ENCODE results near the gene HDAC4. TPM values are rescaled to one million over a fixed set of nuclear protein-coding genes. Genes with fewer than 3 reads are reported as not detected.

Gene HDAC4
- total and polyA plus RNA-seq, 4 donors: 2.9 to 37.2 (median 4.4) TPM

DNA sequence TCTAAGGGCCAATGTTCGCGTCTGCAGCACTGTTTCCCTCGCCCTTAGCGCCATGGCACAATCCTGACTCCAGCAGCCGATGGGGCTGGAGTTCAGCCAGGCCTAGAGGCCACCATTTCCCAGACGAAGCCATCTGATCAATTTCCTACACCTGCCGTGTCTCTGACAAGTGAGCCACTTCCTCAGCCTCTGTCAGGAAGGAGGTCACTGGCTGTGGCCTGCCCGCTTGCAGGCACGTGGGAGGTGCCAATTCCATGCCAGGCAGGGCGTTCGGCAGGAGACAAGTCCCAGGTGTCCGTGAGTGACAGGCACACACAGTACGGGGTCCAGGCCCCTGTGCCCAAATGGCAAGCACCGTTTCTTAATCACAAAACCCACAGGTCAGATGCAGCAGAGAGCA is 318.4 kb downstream of the HDAC4 start:
- Histone ChIP-seq H3K9ac (ENCODE audit: low read depth in 1 of 2, low read length in 2 of 2) (no peak overlapping the region), H3K36me3 (ENCODE audit: control insufficient read depth in 4 of 4, insufficient read depth in 3 of 4, low read depth in 1 of 4, low read length in 3 of 4) (peaks cover 3 to 42% (median 11%) of the 10 kb centered on the region in 4 donors), H3K4me3 (ENCODE audit: low read depth in 1 of 3, low read length in 3 of 3) (no peak overlapping the region), H3K4me1 (ENCODE audit: control insufficient read depth in 4 of 4, insufficient read depth in 4 of 4, low read length in 3 of 4) (no peaks in the 10 kb centered on the region), H3K9me3 (ENCODE audit: control insufficient read depth in 4 of 4, low read length in 3 of 4) (no peaks in the 10 kb centered on the region), H3K27ac (ENCODE audit: low read depth in 1 of 2, low read length in 2 of 2) (no peak overlapping the region), H3K27me3 (ENCODE audit: control insufficient read depth in 4 of 4, insufficient read depth in 4 of 4, low read length in 3 of 4) (no peaks in the 10 kb centered on the region)
- WGBS: 90% methylated on average over 14 of the region's 14 CpGs
- DNase-seq (ENCODE audit: low spot score): no peak
- TF ChIP-seq RAD21 (IDR thresholded peaks at IDR 0.05): no peak
- TF ChIP-seq NR2F2 (IDR thresholded peaks at IDR 0.05): no peak
- TF ChIP-seq SP1 (IDR thresholded peaks at IDR 0.05): no peak
- TF ChIP-seq TAF1 (conservative IDR thresholded peaks at IDR 0.05): no peak
- TF ChIP-seq, protein P1, sequence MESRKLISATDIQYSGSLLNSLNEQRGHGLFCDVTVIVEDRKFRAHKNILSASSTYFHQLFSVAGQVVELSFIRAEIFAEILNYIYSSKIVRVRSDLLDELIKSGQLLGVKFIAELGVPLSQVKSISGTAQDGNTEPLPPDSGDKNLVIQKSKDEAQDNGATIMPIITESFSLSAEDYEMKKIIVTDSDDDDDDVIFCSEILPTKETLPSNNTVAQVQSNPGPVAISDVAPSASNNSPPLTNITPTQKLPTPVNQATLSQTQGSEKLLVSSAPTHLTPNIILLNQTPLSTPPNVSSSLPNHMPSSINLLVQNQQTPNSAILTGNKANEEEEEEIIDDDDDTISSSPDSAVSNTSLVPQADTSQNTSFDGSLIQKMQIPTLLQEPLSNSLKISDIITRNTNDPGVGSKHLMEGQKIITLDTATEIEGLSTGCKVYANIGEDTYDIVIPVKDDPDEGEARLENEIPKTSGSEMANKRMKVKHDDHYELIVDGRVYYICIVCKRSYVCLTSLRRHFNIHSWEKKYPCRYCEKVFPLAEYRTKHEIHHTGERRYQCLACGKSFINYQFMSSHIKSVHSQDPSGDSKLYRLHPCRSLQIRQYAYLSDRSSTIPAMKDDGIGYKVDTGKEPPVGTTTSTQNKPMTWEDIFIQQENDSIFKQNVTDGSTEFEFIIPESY (IDR thresholded peaks at IDR 0.05): no peak
- TF ChIP-seq, protein P2, sequence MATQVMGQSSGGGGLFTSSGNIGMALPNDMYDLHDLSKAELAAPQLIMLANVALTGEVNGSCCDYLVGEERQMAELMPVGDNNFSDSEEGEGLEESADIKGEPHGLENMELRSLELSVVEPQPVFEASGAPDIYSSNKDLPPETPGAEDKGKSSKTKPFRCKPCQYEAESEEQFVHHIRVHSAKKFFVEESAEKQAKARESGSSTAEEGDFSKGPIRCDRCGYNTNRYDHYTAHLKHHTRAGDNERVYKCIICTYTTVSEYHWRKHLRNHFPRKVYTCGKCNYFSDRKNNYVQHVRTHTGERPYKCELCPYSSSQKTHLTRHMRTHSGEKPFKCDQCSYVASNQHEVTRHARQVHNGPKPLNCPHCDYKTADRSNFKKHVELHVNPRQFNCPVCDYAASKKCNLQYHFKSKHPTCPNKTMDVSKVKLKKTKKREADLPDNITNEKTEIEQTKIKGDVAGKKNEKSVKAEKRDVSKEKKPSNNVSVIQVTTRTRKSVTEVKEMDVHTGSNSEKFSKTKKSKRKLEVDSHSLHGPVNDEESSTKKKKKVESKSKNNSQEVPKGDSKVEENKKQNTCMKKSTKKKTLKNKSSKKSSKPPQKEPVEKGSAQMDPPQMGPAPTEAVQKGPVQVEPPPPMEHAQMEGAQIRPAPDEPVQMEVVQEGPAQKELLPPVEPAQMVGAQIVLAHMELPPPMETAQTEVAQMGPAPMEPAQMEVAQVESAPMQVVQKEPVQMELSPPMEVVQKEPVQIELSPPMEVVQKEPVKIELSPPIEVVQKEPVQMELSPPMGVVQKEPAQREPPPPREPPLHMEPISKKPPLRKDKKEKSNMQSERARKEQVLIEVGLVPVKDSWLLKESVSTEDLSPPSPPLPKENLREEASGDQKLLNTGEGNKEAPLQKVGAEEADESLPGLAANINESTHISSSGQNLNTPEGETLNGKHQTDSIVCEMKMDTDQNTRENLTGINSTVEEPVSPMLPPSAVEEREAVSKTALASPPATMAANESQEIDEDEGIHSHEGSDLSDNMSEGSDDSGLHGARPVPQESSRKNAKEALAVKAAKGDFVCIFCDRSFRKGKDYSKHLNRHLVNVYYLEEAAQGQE (IDR thresholded peaks at IDR 0.05): no peak

DNA sequence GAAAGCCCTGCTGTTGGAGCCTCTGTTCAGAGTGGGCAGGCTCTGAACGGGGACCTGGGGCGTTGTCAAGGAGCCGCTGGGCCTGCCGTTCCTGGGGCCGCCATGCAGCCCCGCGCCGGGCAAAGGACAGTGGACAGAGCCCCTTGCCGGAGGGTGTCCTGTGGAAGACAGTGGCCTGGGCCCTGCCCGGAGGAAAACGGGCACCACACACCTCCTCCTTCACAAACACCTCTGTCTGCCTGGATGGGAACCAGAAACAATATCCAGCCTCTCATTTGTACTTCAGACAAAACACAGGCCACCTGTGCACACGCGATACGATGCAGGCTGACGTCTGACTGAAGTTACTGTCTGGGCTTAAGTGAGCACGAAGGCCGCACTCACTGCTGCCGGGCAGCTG is 319.2 kb downstream of the HDAC4 start:
- Histone ChIP-seq H3K36me3 (ENCODE audit: control insufficient read depth in 4 of 4, insufficient read depth in 3 of 4, low read depth in 1 of 4, low read length in 3 of 4) (peaks cover 4 to 50% (median 13%) of the 10 kb centered on the region in 4 donors), H3K27ac (ENCODE audit: low read depth in 1 of 2, low read length in 2 of 2) (no peak overlapping the region), H3K27me3 (ENCODE audit: control insufficient read depth in 4 of 4, insufficient read depth in 4 of 4, low read length in 3 of 4) (no peaks in the 10 kb centered on the region), H3K4me1 (ENCODE audit: control insufficient read depth in 4 of 4, insufficient read depth in 4 of 4, low read length in 3 of 4) (no peaks in the 10 kb centered on the region), H3K9ac (ENCODE audit: low read depth in 1 of 2, low read length in 2 of 2) (no peak overlapping the region), H3K4me3 (ENCODE audit: low read depth in 1 of 3, low read length in 3 of 3) (no peak overlapping the region), H3K9me3 (ENCODE audit: control insufficient read depth in 4 of 4, low read length in 3 of 4) (no peaks in the 10 kb centered on the region)
- TF ChIP-seq RAD21 (IDR thresholded peaks at IDR 0.05) (no peak), TAF1 (conservative IDR thresholded peaks at IDR 0.05) (no peak), EGR1 (IDR thresholded peaks at IDR 0.05; ENCODE audit: low read depth in 2 of 2) (no peak)
- TF ChIP-seq, protein P1 (IDR thresholded peaks at IDR 0.05): no peak
- TF ChIP-seq, protein P3, sequence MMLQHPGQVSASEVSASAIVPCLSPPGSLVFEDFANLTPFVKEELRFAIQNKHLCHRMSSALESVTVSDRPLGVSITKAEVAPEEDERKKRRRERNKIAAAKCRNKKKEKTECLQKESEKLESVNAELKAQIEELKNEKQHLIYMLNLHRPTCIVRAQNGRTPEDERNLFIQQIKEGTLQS (IDR thresholded peaks at IDR 0.05): no peak
- 90% methylated on average over 18 of the region's 18 CpGs for WGBS
- no peak for DNase-seq (ENCODE audit: low spot score)

DNA sequence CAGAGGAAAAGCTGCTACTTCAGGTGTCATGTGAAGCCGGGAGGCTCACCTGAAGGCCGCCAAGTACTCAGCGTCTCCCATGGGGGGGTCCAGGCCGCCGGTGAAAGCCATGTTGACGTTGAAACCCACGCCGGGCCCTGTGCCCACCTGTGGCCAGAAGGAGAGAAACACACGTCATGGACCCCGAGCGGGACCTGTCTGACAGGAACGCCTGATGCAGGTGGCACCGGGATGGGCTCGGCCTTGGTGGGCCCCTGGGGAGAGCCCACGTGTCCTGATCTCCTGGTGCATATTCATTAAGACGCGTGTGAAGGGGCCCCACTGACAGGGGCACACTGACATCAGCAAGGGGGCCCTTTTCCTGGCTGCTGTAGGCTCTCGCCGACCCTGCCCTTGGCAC is 319.8 kb downstream of the HDAC4 start:
- Histone ChIP-seq H3K27ac (ENCODE audit: low read depth in 1 of 2, low read length in 2 of 2) (no peak overlapping the region), H3K36me3 (ENCODE audit: control insufficient read depth in 4 of 4, insufficient read depth in 3 of 4, low read depth in 1 of 4, low read length in 3 of 4) (peaks cover 4 to 54% (median 13%) of the 10 kb centered on the region in 4 donors), H3K4me3 (ENCODE audit: low read depth in 1 of 3, low read length in 3 of 3) (no peak overlapping the region), H3K9ac (ENCODE audit: low read depth in 1 of 2, low read length in 2 of 2) (no peak overlapping the region), H3K27me3 (ENCODE audit: control insufficient read depth in 4 of 4, insufficient read depth in 4 of 4, low read length in 3 of 4) (no peaks in the 10 kb centered on the region), H3K9me3 (ENCODE audit: control insufficient read depth in 4 of 4, low read length in 3 of 4) (no peaks in the 10 kb centered on the region), H3K4me1 (ENCODE audit: control insufficient read depth in 4 of 4, insufficient read depth in 4 of 4, low read length in 3 of 4) (no peaks in the 10 kb centered on the region)
- WGBS: 98% methylated on average over 19 of the region's 19 CpGs
- TF ChIP-seq RXRA (IDR thresholded peaks at IDR 0.05): no peak
- no peak for TF ChIP-seq FOXA1 (IDR thresholded peaks at IDR 0.05)
- TF ChIP-seq RAD21 (IDR thresholded peaks at IDR 0.05): no peak
- no peak for TF ChIP-seq NR2F2 (IDR thresholded peaks at IDR 0.05)
- no peak for TF ChIP-seq FOXA2 (IDR thresholded peaks at IDR 0.05)
- DNase-seq (ENCODE audit: low spot score): no peak
